ENCODE measurements around the gene POC1B.

POC1B gene

DNA sequence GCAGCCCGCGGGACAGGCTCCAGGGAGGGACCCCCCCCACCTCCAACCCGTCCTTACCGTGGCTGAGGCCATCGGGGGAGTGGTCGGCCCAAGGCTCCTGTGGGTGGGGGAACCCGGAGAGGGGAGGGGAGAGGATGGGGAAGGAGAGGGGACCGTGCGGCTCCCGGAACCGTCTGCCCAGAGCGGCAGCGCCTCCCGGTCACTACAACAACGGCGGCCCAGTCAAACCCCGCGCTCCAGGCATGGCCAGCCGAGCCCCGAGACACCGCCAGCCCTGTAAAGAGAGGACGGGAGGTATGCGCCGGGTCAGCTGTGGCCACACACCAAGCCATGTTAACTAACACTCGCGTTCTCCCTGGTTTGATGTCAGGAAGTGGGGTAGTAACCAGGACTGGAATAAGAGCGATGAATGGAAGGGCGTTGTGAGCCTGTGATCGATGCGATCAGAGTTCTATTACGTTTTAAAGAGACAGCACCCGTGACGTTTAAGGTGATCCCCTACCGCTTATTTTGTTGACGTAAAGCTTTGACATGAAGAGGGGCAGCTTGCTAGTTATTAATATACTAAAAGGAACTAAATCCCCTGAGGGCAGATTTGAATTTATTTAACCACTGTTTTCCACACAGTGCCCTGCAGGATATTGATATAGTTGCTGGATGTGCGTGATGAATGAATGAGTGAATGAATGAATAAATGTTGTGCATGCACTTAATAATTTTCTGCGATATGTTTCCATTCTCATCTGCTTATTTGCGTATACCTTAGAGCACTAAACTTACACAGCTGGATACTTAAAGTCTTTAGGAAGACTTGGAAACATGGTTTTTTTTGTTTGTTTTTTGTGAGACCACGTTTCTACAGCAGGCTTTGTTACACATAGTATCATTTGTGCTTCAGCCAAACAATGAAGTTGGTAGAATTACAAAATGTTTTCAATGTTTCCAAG is at the start of gene POC1B:
Gene POC1B, minus strand, starts transcription at position 224 of the 947 bp plus-strand sequence. Its CDS starts 152 bp downstream, at position 72.
- peak; percentile 63 to 65 for DNase-seq (ENCODE audit: low read depth in 2 of 2)

DNA sequence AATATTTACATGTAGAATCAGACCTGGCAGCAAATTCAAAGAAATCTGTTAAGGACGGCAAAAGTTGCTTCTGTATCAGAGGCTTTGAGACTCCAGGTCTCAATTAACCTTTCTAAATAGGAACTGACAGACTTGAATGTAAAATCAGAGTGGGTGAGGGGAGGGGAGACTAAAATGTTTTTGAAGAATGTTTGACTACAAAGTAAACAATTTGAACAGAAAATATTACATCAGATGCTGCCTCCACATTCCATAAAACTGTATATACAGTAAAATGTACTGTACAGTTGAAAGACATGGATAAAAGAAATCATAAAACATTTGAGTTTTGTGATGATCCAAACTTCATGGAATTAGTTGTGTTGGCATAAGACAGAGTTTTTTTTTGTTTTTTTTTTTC is 49.5 kb upstream of the POC1B start:
- no peak for DNase-seq (ENCODE audit: low read depth in 2 of 2)

DNA sequence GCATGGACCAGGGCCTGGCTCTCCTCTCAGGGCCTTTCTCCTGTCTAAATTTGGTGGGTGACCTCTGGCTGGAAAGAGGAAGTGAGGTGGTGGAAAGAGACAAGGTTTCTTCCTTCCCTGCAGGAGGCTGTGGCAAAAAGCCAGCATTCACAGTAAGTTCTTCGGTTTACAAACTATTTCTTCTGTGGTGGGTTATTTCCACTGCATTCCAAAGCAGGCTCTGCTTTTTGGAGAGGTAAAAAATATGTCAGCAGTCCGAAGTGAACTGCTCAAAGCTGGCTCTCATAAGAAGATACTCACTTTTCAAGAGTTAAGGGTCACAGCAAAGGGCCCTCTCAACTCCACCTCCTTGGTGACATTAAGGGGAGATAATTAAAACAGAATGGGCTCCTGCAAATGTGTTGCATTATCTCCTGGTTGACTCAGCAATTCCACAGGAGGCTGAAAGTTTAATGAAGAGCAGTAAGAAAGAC is 48.9 kb upstream of the POC1B start:
- no peak for DNase-seq (ENCODE audit: low read depth in 2 of 2)

DNA sequence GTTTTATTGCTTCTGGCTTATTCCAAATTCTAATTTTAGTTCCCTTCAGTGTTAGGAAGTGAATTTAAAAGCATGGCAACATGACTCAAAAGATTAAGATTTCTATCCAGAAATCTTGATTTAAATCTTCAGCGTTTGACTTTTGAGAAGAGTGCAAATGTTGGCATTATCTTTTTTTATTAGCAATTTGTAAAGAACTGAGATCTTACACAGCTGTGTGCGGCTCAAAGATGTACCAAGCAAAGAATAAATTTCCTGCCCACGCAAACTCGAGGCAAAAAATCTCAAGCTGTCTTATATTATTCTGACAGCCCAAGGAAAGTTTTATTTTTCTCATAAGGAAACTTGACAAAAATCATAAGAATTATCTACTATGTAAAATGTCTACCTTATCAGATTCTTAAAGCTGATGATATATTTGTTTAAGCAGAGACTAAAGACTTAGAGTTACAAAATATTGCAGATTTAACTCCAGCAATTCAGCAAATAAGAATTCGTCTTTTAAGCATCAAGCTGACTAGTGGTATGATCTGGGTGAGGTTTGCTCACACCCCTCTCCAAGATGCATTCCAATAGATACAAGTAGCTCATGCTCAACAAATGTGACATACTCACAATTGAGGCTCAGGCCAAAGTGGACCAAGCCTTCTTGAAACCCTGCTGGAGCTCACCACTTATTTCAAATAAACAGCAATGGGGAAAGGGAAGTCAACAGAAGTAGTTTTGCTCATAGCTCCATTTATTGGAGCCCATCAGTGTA is 47.4 kb upstream of the POC1B start:
- no peak for DNase-seq (ENCODE audit: low read depth in 2 of 2)

DNA sequence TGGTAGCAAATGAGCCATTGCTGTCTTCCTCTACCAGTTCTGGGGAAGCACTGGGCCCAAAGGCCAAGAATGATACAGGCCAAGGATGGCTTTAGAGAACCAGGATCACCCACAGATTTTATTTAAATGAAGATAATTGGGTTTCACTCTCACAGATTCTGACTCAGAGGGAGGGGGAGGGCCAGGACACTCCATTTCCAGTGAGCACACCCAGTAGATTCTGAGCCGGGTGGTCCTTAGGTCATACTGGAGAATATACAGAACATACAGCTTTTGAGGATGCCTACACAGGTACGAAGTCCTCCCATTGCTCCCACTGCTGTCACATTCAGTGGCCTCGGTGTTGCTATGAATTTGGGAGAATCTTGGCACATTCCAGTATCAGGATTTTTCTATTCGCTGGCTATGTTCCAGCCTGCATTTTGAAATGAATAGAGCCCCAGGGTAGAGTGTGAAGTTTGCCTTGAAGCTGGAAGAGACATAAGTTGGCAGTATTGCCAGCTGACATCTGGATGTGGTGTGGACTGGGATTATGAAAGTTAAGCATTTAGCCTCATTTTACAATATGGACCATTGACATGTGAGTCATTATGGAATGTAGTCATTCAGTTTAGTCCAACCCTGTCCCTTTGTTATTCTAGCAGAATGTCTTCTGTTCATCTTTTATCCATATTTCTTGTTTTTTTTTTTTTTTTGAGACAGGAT is 45.8 kb upstream of the POC1B start:
- no peak for DNase-seq (ENCODE audit: low read depth in 2 of 2)

DNA sequence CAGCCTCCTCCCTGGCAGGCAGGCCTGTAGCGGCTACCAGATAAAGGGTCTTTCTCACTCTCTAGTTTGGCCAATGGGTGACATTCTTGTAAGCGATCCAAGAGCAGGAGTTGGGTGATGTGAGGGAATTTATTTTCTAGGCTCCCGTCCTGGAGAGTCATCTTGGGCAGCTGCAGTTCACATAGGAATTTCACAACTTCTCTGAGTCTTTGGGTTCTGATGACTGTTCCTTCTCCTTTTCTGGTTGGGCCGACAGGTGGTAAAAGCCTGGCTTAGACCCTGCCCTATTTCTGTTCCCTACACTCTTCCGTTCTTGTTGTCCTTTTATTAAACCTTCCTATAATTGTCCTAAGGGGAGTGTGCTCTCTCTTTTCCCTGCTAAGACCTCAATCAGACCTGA is 42.6 kb upstream of the POC1B start:
- no peak for DNase-seq (ENCODE audit: low read depth in 2 of 2)

DNA sequence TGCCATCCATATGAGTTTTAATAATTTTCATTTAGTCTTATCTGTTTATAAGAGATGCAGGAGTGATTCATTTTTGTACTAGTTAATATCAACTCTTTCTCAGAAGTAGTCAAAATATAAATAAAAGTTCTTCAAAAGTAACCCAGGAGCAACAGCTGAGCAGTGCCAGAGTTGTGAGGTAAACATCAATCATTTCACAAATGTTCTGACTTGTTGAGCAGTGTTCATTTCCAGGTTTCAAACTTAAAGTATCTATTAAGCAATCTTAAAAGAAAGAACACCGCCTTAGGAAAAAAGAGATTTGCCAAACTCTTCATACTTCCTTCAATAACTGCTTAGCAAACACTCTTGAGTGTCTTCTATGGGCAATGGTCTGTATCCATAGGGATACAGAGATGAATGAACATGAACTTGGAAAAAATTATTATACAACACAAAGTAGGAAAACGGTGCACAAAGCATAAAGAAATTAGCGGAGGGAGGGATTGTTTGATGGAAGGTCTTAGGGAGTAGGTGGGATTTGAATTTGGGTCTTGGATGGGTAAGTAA is 41.9 kb upstream of the POC1B start:
- DNase-seq (ENCODE audit: low read depth in 2 of 2), result no peak

DNA sequence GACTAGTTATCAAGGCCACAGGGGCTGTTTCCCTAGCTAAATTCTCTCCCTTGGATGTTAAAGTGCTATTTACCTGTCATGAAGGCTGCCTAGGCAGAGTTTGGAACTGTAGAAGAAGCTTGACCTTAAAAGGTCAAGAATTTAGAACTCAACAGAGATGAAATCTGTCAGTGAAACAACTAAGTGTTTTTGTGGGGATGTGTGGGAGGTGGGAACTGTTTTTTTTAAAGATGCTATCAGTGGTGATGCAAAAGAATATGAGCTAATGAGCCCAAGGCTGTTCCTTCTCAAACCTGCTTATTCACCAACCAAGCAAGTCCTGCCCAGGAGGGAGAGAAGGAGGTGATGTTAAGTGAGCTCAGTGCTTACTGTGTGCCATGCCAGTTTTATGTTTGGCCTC is 40.8 kb upstream of the POC1B start:
- DNase-seq (ENCODE audit: low read depth in 2 of 2), result no peak

DNA sequence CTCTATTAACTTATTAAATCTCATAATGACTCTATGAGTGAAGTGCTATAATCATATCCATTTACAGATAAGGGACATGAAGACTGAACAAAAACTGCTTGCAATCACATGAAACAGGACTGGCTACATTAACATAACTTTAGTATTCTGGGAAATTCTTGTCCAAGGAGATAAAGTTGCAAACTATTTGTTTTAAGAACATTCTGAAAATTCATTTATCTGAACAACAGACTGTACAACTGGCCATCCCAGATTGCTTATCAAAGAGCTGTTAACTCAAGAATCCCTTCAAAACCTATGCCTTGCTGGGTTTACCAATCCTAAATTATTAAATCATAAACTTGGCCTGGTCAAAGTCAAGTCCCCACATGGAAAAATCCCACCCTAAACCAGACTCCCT is 39.2 kb upstream of the POC1B start:
- DNase-seq (ENCODE audit: low read depth in 2 of 2), result no peak

DNA sequence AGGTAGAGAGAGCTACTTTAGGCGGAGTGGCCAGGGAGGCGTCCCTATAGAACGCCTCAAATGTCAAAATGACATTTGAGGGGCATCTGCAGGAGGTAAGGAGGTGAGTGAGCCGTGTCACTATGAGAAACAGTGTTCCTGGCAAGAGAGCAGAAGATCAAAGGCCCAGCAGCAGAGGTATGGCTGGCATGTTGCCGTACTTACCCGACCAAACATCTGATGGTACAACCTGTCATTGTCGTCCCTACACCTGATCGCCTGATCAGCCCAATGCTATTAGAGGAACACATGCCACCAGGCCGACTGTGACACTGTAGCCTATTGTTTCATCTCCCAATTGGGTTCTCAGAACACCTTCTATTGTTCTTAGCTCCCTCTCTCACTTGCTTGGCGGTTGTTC is 33.9 kb upstream of the POC1B start:
- DNase-seq (ENCODE audit: low read depth in 2 of 2), result no peak

DNA sequence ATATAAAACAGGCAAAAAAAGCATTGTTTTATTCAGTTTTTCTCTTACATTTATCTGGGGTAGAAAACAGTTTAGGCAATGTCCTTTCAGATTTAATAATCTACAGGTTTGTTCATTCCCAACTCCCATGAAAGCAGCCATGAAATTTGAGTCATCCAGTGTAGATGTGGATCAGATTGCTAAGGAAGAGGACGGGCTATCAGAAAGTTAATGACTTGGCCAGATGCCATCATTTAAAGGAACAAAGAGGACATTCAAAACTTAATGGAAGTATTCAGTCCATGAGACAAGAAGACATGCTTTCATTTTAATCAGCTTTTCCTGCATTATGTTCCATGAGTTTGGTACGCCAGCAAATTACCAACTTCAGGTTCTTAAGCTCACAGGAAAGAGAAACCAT is 31.1 kb upstream of the POC1B start:
- DNase-seq (ENCODE audit: low read depth in 2 of 2), result no peak

DNA sequence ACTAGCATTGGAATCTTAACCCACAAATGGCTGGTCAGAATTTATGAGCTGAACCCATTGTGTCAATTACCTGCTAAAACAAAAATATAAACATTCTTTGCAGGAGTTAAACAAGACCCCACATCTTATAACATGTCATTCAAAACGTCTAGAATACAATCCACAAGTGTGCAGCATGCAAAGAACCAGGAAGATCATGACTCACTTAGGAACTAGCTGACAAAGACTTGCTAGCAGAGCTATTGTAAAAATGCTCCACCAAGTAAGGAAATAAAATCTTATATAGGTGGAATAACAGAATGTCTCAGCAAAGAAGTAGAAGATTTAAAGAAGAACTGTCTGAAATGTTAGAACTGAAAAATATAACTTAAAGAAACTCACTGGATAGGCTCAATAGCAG is 26.5 kb upstream of the POC1B start:
- DNase-seq (ENCODE audit: low read depth in 2 of 2), result no peak

DNA sequence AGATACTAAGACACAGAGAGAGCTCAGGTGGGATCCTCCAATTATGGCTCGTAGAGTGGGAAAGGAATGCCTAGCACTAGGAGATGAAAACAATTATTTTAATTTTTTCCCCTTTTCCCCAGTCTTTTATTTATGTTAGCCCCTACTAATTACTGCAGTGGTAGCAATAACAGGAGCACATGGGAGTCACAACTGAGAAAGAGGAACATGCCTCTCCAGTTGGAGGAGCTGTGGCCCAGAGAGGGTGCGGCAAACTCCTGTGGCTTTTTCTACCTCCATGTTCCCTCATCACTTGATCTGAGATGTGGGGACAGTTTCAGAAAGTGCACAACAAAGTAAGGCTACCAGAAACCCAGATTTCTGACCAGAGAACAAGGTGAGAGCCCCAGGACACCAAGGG is 25.9 kb upstream of the POC1B start:
- no peak for DNase-seq (ENCODE audit: low read depth in 2 of 2)

DNA sequence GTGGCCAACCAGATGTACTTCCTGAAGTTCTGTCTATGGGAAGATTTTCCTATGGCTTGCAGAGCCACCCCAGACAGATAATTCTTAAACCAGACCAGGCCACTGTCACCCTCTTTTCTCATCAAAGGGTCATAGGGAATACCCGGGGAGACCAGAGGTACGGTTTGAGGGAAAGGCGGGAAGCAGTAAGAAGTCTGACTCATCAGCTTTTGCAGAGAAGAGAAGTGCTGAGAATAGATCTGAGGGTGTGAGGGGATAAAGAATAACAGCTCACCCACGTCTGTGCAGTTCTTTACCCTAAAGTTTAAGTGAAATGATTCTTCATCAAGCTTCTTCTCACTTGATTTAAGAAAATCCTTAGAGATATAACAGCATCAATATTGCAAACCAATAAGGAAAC is 21.3 kb upstream of the POC1B start:
- DNase-seq (ENCODE audit: low read depth in 2 of 2), result no peak

DNA sequence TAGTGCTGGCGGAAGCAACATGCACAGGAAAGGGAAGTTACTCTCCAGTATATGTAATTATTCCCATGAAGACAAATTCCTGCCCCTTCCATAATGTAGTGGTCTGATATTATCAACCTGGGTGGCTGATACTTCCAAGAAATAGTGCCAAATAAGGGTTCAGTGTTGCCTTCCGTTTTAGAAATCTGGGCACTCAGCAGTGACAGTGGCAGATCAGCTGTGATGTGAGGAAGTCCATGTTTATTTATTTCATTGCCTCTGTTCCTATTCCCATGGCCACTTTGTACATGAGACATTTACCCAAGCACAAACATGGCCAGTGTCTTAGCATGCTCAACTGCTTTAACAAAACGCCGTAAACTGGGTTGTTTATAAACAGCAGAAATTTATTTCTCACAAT is 20.3 kb upstream of the POC1B start:
- DNase-seq (ENCODE audit: low read depth in 2 of 2), result no peak

DNA sequence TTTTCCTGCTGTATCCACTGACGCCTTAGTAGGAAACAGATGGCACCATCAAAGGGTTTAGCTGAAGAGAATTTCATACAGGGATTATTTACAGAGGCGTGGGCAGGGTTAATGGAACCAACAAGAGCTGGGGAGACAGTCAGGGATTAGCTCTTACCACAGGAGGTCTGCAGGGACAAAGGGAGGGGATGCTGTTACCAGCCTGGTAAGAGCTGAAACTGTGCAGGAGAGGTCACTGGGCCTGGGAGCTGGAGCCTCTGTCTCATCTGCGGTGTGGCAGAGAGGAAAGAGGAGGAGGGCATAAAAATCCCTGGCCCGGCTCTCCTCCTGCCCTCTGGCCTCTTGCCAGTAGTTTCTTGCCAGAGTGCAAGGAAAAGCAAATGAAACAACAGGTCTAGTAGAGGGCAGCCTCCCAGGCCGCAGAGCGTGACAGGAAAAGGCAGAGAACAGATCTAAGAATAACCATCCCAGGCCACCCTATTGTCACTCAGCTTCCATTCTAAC is 18.9 kb upstream of the POC1B start:
- no peak for DNase-seq (ENCODE audit: low read depth in 2 of 2)

DNA sequence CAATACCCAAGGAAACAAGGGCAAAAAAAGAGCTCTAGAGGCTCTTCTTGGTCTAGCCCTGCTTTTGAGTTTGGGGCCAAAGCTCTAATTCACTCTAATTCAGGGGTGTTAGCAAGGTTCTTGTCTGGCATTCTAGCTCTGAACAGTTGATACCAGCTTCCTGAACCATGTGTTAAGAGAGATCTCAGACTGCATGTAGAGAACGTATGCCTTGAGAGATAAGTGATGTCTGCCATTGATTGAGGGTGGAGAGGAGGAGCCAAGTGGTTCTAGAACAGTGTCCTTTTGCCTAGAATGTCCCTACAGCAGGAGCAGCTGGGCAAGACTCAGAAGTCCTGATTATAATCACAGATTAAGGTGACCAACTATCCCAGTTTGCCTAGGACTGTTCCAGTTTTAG is 18.2 kb upstream of the POC1B start:
- no peak for DNase-seq (ENCODE audit: low read depth in 2 of 2)

DNA sequence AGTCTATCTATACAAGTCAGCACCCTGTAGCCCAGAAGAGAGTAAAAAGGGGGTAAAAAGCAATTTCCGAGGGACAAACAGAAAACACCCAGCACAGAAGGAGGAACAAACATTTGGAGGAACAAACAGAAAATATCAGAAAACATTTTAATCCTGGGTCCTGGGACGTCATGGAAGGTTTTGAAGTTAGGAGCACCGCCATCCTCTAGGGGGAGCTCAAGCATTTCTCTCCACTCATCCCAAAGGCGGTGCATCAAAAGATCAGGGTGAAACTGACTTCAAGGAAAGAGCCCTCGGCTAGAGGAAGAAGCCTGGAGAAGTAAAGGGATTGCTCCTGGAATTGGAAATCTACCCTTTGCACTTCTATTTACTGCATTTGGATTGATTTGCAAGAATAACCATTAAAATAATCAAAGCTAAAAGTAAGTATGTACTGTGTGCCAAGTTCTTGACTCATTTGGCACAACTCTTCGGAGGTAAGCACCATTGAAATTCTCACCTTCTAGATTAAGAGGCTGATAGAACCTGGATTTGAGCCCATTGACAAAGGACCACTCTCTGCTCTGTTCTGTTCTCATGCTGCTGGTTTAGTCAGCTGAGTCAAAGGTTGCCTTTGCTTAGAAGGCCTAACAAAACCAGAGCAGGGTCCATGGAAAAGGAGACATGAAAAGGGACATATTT is 17.2 kb upstream of the POC1B start:
- peak; percentile 8 to 38 for DNase-seq (ENCODE audit: low read depth in 2 of 2)

DNA sequence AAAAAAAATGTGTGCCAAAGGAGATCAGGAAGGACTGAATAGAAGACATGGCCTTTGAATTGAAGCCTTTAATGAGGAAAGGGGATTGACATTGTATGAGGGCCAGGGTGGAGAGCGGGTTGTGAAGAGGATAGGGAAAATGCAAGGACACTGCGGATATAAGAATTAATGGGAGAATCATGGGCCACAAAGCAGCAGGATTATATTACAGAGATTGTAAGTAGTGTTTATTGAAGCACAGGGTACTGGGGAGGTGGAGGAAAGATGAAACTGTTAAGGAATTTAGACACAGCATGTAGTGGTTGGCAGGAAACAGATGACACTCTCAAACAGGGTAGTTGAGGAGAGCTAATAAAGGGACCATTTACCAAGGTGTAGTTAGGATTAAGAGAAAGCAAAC is 16.4 kb upstream of the POC1B start:
- DNase-seq (ENCODE audit: low read depth in 2 of 2), result no peak

DNA sequence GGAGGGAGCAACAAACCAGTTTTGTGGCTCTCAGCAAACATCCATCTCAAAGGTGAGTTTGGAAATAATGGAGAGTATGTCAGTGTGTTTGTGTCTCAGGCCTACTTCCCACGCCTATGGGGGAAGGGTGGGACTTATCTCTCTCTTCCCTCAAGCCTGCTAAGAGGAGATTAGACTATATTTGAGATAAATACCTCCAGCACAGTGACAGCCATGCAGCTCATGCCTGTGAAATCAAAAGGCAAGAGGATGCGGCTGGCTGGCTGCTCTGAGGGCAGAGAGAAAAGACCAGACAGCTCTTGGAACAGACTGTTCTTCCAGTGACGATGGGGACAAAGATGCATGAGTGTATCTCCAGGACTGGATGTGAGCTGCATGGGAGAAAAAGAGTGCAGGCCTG is 14.7 kb upstream of the POC1B start:
- no peak for DNase-seq (ENCODE audit: low read depth in 2 of 2)

All from stimulated activated CD8-positive, alpha-beta memory T cell treated with anti-CD3 and anti-CD28 coated beads, Interleukin-2, amount 100 ng/mL, for 48 hours (primary cell).